Trophoblast cell (in vitro differentiated cells and primary cell): ENCODE data around the gene SLC16A12.

ENCODE experiments used
- DNase-seq, 2 donors: peaks; one replicate each; pipeline ENCODE4 v3.0.0-alpha.2; 2016
- H2AFZ ChIP-seq: 2 replicates; pipeline ENCODE4 v1.6.1; 2013; ENCODE audit warnings: low read length, moderate library complexity, mild to moderate bottlenecking; ENCODE audit not compliant: insufficient read depth, poor library complexity
- H2AK5ac ChIP-seq: 2 replicates; pipeline ENCODE4 v1.6.1; 2013; ENCODE audit warnings: mild to moderate bottlenecking, low read length
- H2BK120ac ChIP-seq: 2 replicates; pipeline ENCODE4 v1.6.1; 2013; ENCODE audit warnings: low read length, mild to moderate bottlenecking, moderate library complexity; ENCODE audit not compliant: insufficient read depth, poor library complexity
- H2BK12ac ChIP-seq: 2 replicates; pipeline ENCODE4 v1.6.1; 2013; ENCODE audit warnings: mild to moderate bottlenecking, low read length, moderate library complexity
- H2BK5ac ChIP-seq: 2 replicates; pipeline ENCODE4 v1.6.1; 2013; ENCODE audit warnings: low read length, low read depth, moderate library complexity, mild to moderate bottlenecking; ENCODE audit not compliant: poor library complexity
- H3K14ac ChIP-seq: 2 replicates; pipeline ENCODE4 v1.6.1; 2013; ENCODE audit warnings: mild to moderate bottlenecking, low read length
- H3K18ac ChIP-seq: 2 replicates; pipeline ENCODE4 v1.6.1; 2013; ENCODE audit warnings: mild to moderate bottlenecking, low read length
- H3K23ac ChIP-seq: 2 replicates; pipeline ENCODE4 v1.6.1; 2013; ENCODE audit warnings: low read length
- H3K27ac ChIP-seq: 2 replicates; pipeline ENCODE4 v1.5.1; 2013; ENCODE audit warnings: low read depth, mild to moderate bottlenecking, inconsistent platforms, low read length, moderate library complexity
- H3K27me3 ChIP-seq: 2 replicates; pipeline ENCODE4 v1.6.1; 2013; ENCODE audit warnings: inconsistent platforms, mild to moderate bottlenecking, low read length, moderate library complexity; ENCODE audit not compliant: insufficient read depth
- H3K36me3 ChIP-seq, 2 experiments: 1 replicate in 1 of 2; 2 replicates in 1 of 2; pipeline ENCODE4 v1.6.1; 2013; ENCODE audit warnings: low read length in 2 of 2, mild to moderate bottlenecking in 2 of 2, moderate library complexity in 1 of 2; ENCODE audit not compliant: insufficient read depth in 2 of 2, control insufficient read depth in 1 of 2
- H3K4ac ChIP-seq: 2 replicates; pipeline ENCODE4 v1.6.1; 2013; ENCODE audit warnings: low read depth, mild to moderate bottlenecking, low read length, moderate library complexity
- H3K4me1 ChIP-seq, 2 experiments: 1 replicate in 1 of 2; 2 replicates in 1 of 2; pipeline ENCODE4 v1.6.1; 2013; ENCODE audit warnings: low read length in 2 of 2, mild to moderate bottlenecking in 2 of 2, moderate library complexity in 1 of 2; ENCODE audit not compliant: insufficient read depth in 2 of 2, control insufficient read depth in 1 of 2
- H3K4me2 ChIP-seq: 2 replicates; pipeline ENCODE4 v1.6.1; 2013; ENCODE audit warnings: inconsistent platforms, mild to moderate bottlenecking, low read length, moderate library complexity
- H3K4me3 ChIP-seq: 2 replicates; pipeline ENCODE4 v1.5.1; 2013; ENCODE audit warnings: mild to moderate bottlenecking, low read depth, low read length, inconsistent platforms
- H3K79me1 ChIP-seq: one replicate; pipeline ENCODE4 v1.6.1; 2013; ENCODE audit warnings: low read length
- H3K79me2 ChIP-seq: 2 replicates; pipeline ENCODE4 v1.6.1; 2013; ENCODE audit warnings: low read length, mild to moderate bottlenecking; ENCODE audit not compliant: control insufficient read depth, insufficient read depth, poor library complexity
- H3K9ac ChIP-seq: 2 replicates; pipeline ENCODE4 v1.6.1; 2013; ENCODE audit warnings: mild to moderate bottlenecking, low read length
- H3K9me3 ChIP-seq: 2 replicates; pipeline ENCODE4 v1.6.1; 2013; ENCODE audit warnings: low read depth, mild to moderate bottlenecking, control low read depth, inconsistent platforms, low read length; ENCODE audit not compliant: insufficient read depth
- H4K12ac ChIP-seq: 2 replicates; pipeline ENCODE4 v1.6.1; 2013; ENCODE audit warnings: low read depth, mild to moderate bottlenecking, low read length, moderate library complexity
- H4K8ac ChIP-seq: 2 replicates; pipeline ENCODE4 v1.6.1; 2013; ENCODE audit warnings: low read depth, mild to moderate bottlenecking, low read length, moderate library complexity
- H4K91ac ChIP-seq: one replicate; pipeline ENCODE4 v1.6.1; 2013; ENCODE audit warnings: low read depth, mild to moderate bottlenecking, low read length, moderate library complexity
- WGBS: extraction: QIAGEN DNeasy Blood & Tissue Kit; methylation state at CpG from one replicate; pipeline ENCODE4 v1.1.7; 2013; ENCODE audit warnings: missing lambda C conversion rate; ENCODE audit not compliant: insufficient read length, insufficient coverage; ENCODE audit errors: extremely low coverage; 5-methylcytosine and 5-hydroxymethylcytosine counted together

SLC16A12 gene

GRCh38 chr10:89458784-89459183 is 76.6 kb downstream of the SLC16A12 start:
- H3K4ac ChIP-seq: no peak overlapping the region
- no peak overlapping the region for H3K23ac ChIP-seq
- no peaks in the 10 kb centered on the region for H3K36me3 ChIP-seq
- H3K9me3 ChIP-seq: no peaks in the 10 kb centered on the region
- H3K4me1 ChIP-seq: peaks cover 0 to 2% of the 10 kb centered on the region in 2 experiments
- DNase-seq: peak in 1 of 2 donors; percentile 26
- no peak overlapping the region for H4K12ac ChIP-seq
- no peak overlapping the region for H2AK5ac ChIP-seq
- WGBS: no CpG with 5 or more reads among the region's 1 CpG
- no peak overlapping the region for H3K4me2 ChIP-seq
- H3K27ac ChIP-seq: no peak overlapping the region
- H3K79me1 ChIP-seq: no peaks in the 10 kb centered on the region
- no peak overlapping the region for H3K9ac ChIP-seq
- no peak overlapping the region for H2BK120ac ChIP-seq
- no peaks in the 10 kb centered on the region for H3K27me3 ChIP-seq
- H4K91ac ChIP-seq: no peak overlapping the region
- no peak overlapping the region for H3K4me3 ChIP-seq
- no peaks in the 10 kb centered on the region for H3K79me2 ChIP-seq
- H4K8ac ChIP-seq: no peak overlapping the region
- no peak overlapping the region for H3K18ac ChIP-seq
- no peak overlapping the region for H2BK12ac ChIP-seq
- H2BK5ac ChIP-seq: no peak overlapping the region
- no peak overlapping the region for H2AFZ ChIP-seq
- no peak overlapping the region for H3K14ac ChIP-seq

- no peak overlapping the region for H3K9ac ChIP-seq
- no peak overlapping the region for H3K18ac ChIP-seq
- H2AK5ac ChIP-seq: no peak overlapping the region
- no CpG with 5 or more reads among the region's 3 CpGs for WGBS
- no peak overlapping the region for H4K8ac ChIP-seq
- H2BK5ac ChIP-seq: no peak overlapping the region
- H4K91ac ChIP-seq: no peak overlapping the region
- no peak overlapping the region for H3K23ac ChIP-seq
- no peak overlapping the region for H3K4ac ChIP-seq
- H2AFZ ChIP-seq: no peak overlapping the region
- H3K79me1 ChIP-seq: no peaks in the 10 kb centered on the region
- H2BK12ac ChIP-seq: no peak overlapping the region
- no peak overlapping the region for H3K14ac ChIP-seq
- H3K4me1 ChIP-seq: no peaks in the 10 kb centered on the region
- no peak overlapping the region for H3K4me2 ChIP-seq
- H3K27me3 ChIP-seq: no peaks in the 10 kb centered on the region
- H2BK120ac ChIP-seq: no peak overlapping the region
- H3K36me3 ChIP-seq: no peaks in the 10 kb centered on the region
- H3K9me3 ChIP-seq: no peaks in the 10 kb centered on the region
- DNase-seq: peak in 1 of 2 donors; percentile 55
- no peaks in the 10 kb centered on the region for H3K79me2 ChIP-seq
- no peak overlapping the region for H3K27ac ChIP-seq
- H4K12ac ChIP-seq: no peak overlapping the region
- no peak overlapping the region for H3K4me3 ChIP-seq
These were observed 77.1 kb downstream of the SLC16A12 start for GRCh38 chr10:89458291-89458690.

GRCh38 chr10:89454561-89455347 is 80.6 kb downstream of the SLC16A12 start:
- H3K4me3 ChIP-seq: no peak overlapping the region
- no peak overlapping the region for H4K91ac ChIP-seq
- H2BK5ac ChIP-seq: no peak overlapping the region
- H3K4me2 ChIP-seq: no peak overlapping the region
- no peak overlapping the region for H4K8ac ChIP-seq
- no CpG with 5 or more reads among the region's 1 CpG for WGBS
- H3K4me1 ChIP-seq: no peaks in the 10 kb centered on the region
- no peak overlapping the region for H3K18ac ChIP-seq
- no peaks in the 10 kb centered on the region for H3K27me3 ChIP-seq
- H2BK12ac ChIP-seq: no peak overlapping the region
- H3K9me3 ChIP-seq: no peaks in the 10 kb centered on the region
- no peak overlapping the region for H2AFZ ChIP-seq
- no peaks in the 10 kb centered on the region for H3K79me1 ChIP-seq
- no peak overlapping the region for H3K14ac ChIP-seq
- H3K9ac ChIP-seq: no peak overlapping the region
- H3K36me3 ChIP-seq: no peaks in the 10 kb centered on the region
- no peak overlapping the region for H2BK120ac ChIP-seq
- no peak overlapping the region for H4K12ac ChIP-seq
- no peaks in the 10 kb centered on the region for H3K79me2 ChIP-seq
- no peak overlapping the region for H3K4ac ChIP-seq
- DNase-seq: no peak
- no peak overlapping the region for H2AK5ac ChIP-seq
- H3K23ac ChIP-seq: no peak overlapping the region
- no peak overlapping the region for H3K27ac ChIP-seq

DNA sequence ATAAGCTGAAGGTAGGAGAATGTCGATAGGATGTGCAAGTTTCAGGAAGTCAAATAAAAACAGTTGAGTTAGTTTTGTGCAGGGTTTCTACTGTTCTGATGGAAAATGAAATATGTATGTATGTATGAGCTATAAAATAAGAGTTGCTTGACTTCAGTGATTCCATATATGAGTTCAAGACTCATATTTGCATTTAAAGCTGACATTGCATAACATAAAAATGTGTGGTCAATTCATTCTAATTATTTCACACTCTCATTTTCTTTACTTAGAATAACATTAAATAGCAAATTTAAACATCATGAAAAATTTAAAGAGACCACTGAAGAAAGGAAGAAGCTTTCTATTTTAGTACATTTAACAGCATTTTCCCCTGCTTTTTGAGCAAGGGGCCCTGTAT is 83.2 kb downstream of the SLC16A12 start:
- Histone ChIP-seq H3K9ac (no peak overlapping the region), H3K4me3 (no peak overlapping the region), H3K14ac (no peak overlapping the region), H3K4me2 (no peak overlapping the region), H2BK12ac (no peak overlapping the region), H4K91ac (no peak overlapping the region), H3K79me2 (no peaks in the 10 kb centered on the region), H3K79me1 (no peaks in the 10 kb centered on the region), H2BK120ac (no peak overlapping the region), H4K8ac (no peak overlapping the region), H3K18ac (no peak overlapping the region), H3K4me1 (no peaks in the 10 kb centered on the region), H3K9me3 (no peaks in the 10 kb centered on the region), H3K36me3 (no peaks in the 10 kb centered on the region), H3K27ac (no peak overlapping the region), H2BK5ac (no peak overlapping the region), H4K12ac (no peak overlapping the region), H2AK5ac (no peak overlapping the region), H3K27me3 (no peaks in the 10 kb centered on the region), H3K23ac (no peak overlapping the region), H2AFZ (no peak overlapping the region), H3K4ac (no peak overlapping the region)
- no CpG with 5 or more reads among the region's 1 CpG for WGBS
- no peak for DNase-seq
